ENCODE measurements around the gene FIG4. TPM values are rescaled to one million over a fixed set of nuclear protein-coding genes. Genes with fewer than 3 reads are reported as not detected.
"Not testable (repeated sequence)": the region's sequence is repeated elsewhere in the genome, so short reads cannot be mapped to it uniquely, and the experiment has no call there.

Gene FIG4
- total and polyA plus RNA-seq, 12 donors: 9.2 to 25.4 (median 17.8) TPM

- TF ChIP-seq CTCF (IDR thresholded peaks at IDR 0.05): no peak
- no peak for TF ChIP-seq POLR2A (IDR thresholded peaks at IDR 0.05)
- no peak overlapping the region for H3K27ac ChIP-seq
- H3K36me3 ChIP-seq (replicated peaks in 1 of 2): no peaks in the 10 kb centered on the region
- DNase-seq: no peak
- H3K9me3 ChIP-seq (replicated peaks in 1 of 3): no peaks in the 10 kb centered on the region
- no peaks in the 10 kb centered on the region for H3K27me3 ChIP-seq
- 60 to 88% (median 71%) methylated on average over 4 of the region's 4 CpGs for WGBS, 4 donors
- H3K4me1 ChIP-seq (replicated peaks in 1 of 2): peaks cover 0 to 9% of the 10 kb centered on the region in 2 donors
- intact Hi-C loops (cut with DNase I): no loop called here
- H3K4me3 ChIP-seq: no peak overlapping the region
These were observed 174.9 kb downstream of the FIG4 start for GRCh38 chr6:109865968-109866367.

GRCh38 chr6:109867009-109867969 is 176.2 kb downstream of the FIG4 start:
- peak; percentile 59 to 86 (median 83) for DNase-seq
- Histone ChIP-seq H3K27me3 (no peaks in the 10 kb centered on the region), H3K9me3 (replicated peaks in 1 of 3) (no peaks in the 10 kb centered on the region), H3K36me3 (replicated peaks in 1 of 2) (no peaks in the 10 kb centered on the region), H3K4me3 (no peak overlapping the region), H3K27ac (no peak overlapping the region), H3K4me1 (replicated peaks in 1 of 2) (peaks cover 0 to 9% of the 10 kb centered on the region in 2 donors)
- 29 to 41% (median 36%) methylated on average over 7 of the region's 7 CpGs for WGBS, 4 donors
- intact Hi-C loops (cut with DNase I): no loop called here
- TF ChIP-seq POLR2A (IDR thresholded peaks at IDR 0.05): peak in 1 of 2 donors; percentile 26
- no peak for TF ChIP-seq CTCF (IDR thresholded peaks at IDR 0.05)

- DNase-seq: no peak
- H3K9me3 ChIP-seq (replicated peaks in 1 of 3): no peaks in the 10 kb centered on the region
- H3K4me3 ChIP-seq: no peak overlapping the region
- no peaks in the 10 kb centered on the region for H3K36me3 ChIP-seq (replicated peaks in 1 of 2)
- no peak overlapping the region for H3K27ac ChIP-seq
- peaks cover 0 to 9% of the 10 kb centered on the region in 2 donors for H3K4me1 ChIP-seq (replicated peaks in 1 of 2)
- 19 to 58% (median 29%) methylated on average over 2 of the region's 2 CpGs for WGBS, 4 donors
- no peaks in the 10 kb centered on the region for H3K27me3 ChIP-seq
- no peak for TF ChIP-seq POLR2A (IDR thresholded peaks at IDR 0.05)
- TF ChIP-seq CTCF (IDR thresholded peaks at IDR 0.05): no peak
- intact Hi-C loops (cut with DNase I): no loop called here
These were observed 176.9 kb downstream of the FIG4 start for GRCh38 chr6:109867970-109868358.

DNA sequence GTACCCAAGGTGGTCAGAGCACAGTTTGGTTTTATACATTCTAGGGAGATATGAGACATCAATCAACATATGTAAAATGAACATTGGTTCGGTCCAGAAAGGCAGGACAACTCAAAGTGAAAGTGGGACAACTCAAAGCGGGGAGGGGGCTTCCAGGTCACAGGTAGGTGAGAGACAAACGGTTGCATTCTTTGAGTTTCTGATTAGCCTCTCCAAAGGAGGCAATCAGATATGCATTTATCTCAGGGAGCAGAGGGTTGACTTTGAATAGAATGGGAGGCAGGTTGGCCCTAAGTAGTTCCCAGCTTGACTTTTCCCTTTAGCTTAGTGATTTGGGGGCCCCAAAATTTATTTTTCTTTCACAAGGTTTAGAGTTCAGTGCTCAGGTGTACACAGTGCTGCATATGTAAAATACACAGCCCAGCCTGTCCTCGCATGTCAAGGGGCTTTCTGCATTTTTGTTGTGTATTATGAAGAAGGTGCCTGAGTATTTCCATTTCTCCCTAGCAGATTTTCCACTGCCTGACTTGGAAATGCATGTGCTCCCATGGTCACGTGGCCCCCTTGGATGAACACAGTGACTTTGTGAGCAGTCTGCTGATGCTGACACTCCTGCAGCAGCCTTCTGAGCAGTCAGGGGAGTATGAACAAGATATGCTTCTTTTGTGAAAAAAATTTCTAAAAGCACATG is 178.4 kb downstream of the FIG4 start:
- H3K9me3 ChIP-seq (replicated peaks in 1 of 3); H3K27me3 ChIP-seq; H3K4me1 ChIP-seq (replicated peaks in 1 of 2); H3K27ac ChIP-seq; H3K4me3 ChIP-seq; intact Hi-C loops (cut with DNase I); H3K36me3 ChIP-seq (replicated peaks in 1 of 2): not testable (repeated sequence)
- WGBS, 4 donors: 58 to 68% (median 66%) methylated on average over 5 of the region's 5 CpGs
- peak in 3 of 7 donors; percentile 25 to 64 (median 39) for DNase-seq
